ENCODE data around the gene PKHD1.

DNA sequence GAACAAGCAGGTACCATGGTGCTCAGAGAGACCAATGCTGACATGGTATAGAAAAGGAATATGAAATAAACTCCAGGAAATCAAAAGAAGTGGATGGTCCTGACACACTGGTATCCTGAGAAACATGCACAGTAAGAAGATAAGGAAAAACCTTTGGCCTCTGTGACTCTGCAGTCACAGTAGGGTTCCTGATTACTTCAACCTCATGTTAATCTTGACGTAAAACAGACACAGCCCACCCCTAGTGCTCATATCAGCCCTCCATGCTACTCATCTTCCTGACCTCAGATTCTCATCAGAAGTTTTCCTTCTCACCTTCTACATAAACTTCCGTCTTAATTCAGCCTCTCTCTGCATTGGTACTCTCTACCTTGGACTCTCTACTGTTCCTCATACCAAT, 240.9 kb downstream of the PKHD1 start:
- no peak for TF ChIP-seq POLR2A (IDR thresholded peaks at IDR 0.05)
- TF ChIP-seq, protein P1, sequence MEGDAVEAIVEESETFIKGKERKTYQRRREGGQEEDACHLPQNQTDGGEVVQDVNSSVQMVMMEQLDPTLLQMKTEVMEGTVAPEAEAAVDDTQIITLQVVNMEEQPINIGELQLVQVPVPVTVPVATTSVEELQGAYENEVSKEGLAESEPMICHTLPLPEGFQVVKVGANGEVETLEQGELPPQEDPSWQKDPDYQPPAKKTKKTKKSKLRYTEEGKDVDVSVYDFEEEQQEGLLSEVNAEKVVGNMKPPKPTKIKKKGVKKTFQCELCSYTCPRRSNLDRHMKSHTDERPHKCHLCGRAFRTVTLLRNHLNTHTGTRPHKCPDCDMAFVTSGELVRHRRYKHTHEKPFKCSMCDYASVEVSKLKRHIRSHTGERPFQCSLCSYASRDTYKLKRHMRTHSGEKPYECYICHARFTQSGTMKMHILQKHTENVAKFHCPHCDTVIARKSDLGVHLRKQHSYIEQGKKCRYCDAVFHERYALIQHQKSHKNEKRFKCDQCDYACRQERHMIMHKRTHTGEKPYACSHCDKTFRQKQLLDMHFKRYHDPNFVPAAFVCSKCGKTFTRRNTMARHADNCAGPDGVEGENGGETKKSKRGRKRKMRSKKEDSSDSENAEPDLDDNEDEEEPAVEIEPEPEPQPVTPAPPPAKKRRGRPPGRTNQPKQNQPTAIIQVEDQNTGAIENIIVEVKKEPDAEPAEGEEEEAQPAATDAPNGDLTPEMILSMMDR (IDR thresholded peaks at IDR 0.05), result no peak

Measured in adrenal gland (tissue), 5 donors.